ENCODE results near the gene RNF123. TPM values are rescaled to one million over a fixed set of nuclear protein-coding genes. Genes with fewer than 3 reads are reported as not detected.
"Not testable (repeated sequence)": the region's sequence is repeated elsewhere in the genome, so short reads cannot be mapped to it uniquely, and the experiment has no call there.

Gene RNF123
- polyA plus RNA-seq, 1 experiment: 61.2 TPM

DNA sequence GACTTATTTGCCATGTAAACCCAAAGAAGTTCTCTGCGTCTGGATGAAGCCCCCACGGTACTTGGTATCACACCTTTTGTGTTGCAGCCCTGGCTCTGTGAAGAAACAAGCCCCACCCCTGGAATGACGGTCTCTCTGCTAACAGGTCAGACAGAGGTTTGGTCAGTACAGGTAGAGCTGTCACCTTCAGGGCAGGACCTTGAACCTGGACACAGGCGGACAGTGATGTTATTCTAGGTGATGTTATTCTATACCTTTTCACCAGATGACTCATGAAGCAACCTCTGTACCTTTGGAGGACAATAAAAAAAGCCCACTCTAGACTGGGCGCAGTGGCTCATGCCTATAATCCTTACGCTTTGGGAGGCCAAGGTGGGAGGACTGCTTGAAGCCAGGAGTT lies 45.4 kb downstream of the RNF123 start:
- TF ChIP-seq, protein P1, sequence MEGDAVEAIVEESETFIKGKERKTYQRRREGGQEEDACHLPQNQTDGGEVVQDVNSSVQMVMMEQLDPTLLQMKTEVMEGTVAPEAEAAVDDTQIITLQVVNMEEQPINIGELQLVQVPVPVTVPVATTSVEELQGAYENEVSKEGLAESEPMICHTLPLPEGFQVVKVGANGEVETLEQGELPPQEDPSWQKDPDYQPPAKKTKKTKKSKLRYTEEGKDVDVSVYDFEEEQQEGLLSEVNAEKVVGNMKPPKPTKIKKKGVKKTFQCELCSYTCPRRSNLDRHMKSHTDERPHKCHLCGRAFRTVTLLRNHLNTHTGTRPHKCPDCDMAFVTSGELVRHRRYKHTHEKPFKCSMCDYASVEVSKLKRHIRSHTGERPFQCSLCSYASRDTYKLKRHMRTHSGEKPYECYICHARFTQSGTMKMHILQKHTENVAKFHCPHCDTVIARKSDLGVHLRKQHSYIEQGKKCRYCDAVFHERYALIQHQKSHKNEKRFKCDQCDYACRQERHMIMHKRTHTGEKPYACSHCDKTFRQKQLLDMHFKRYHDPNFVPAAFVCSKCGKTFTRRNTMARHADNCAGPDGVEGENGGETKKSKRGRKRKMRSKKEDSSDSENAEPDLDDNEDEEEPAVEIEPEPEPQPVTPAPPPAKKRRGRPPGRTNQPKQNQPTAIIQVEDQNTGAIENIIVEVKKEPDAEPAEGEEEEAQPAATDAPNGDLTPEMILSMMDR (IDR thresholded peaks at IDR 0.05; ENCODE audit: insufficient read depth, low read depth, low read length): no peak
- ChIA-PET POLR2A (no interaction called here), CTCF (interaction anchor here (1.5 kb wide), 1 partner anchor 33 kb away, joined by 5 read pairs; no protein-coding TSS in a partner anchor)
- DNase-seq (ENCODE audit: low read depth): no peak
- H3K4me3 ChIP-seq (ENCODE audit: low read depth, low read length): no peak overlapping the region
- no peaks in the 10 kb centered on the region for H3K27me3 ChIP-seq (ENCODE audit: control insufficient read depth, insufficient read depth, low read length)
- H3K36me3 ChIP-seq (ENCODE audit: control insufficient read depth, insufficient read depth, low read length): peaks cover 22% of the 10 kb centered on the region

DNA sequence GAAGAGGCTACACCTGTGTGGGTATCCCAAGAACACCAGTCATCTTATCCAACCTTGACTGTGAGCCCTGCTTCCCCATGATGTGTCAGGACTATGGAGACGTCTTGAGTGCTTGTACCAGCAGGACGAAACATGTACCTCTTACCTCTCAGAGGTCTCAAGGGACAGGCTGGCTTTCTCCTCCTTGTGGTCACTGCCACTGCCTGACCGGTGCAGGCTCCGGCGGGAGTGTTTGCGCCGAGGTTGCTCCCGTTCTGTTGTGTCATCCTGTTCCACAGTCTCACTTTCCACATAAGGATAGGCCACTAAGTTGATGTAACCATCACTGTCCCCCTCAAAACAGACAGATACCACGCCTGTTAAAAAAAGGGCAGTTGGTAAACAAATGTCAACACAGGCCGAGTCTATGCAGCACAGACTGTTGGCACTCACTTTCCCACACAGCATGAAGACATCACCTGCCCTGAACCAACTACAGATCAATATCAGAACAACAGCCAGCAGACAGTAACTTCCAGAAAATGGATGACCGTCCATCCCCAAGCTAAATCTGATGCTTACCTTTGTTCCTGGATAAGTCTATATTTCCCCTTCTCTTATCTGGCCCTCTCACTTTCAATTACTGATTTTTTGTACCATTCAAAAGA lies 48.8 kb downstream of the RNF123 start:
- H3K36me3 ChIP-seq (ENCODE audit: control insufficient read depth, insufficient read depth, low read length): peaks cover 12% of the 10 kb centered on the region
- DNase-seq (ENCODE audit: low read depth): no peak
- H3K4me3 ChIP-seq (ENCODE audit: low read depth, low read length): no peak overlapping the region
- TF ChIP-seq, protein P1 (IDR thresholded peaks at IDR 0.05; ENCODE audit: insufficient read depth, low read depth, low read length): no peak
- ChIA-PET CTCF (no interaction called here), POLR2A (no interaction called here)
- no peaks in the 10 kb centered on the region for H3K27me3 ChIP-seq (ENCODE audit: control insufficient read depth, insufficient read depth, low read length)

DNA sequence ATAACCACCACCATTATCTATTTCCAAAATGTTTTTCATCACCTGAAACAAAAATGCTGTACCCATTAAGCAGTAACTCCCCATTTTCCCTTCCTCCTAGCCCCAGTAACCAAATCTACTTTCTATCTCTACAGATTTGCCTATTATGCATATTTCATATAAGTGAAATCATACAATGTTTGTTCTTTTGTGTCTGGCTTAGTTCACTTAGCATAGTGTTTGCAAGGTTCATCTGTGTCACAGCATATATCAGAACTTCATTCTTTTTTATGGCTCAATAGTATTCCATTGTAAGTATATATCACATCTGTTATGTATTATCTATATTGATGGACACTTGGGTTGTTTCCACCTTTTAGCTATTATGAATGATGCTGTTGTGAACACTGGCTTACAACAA lies 51.1 kb downstream of the RNF123 start:
- no peak for DNase-seq (ENCODE audit: low read depth)
- Histone ChIP-seq H3K36me3 (ENCODE audit: control insufficient read depth, insufficient read depth, low read length) (peaks cover 6% of the 10 kb centered on the region), H3K4me3 (ENCODE audit: low read depth, low read length) (no peak overlapping the region), H3K27me3 (ENCODE audit: control insufficient read depth, insufficient read depth, low read length) (no peaks in the 10 kb centered on the region)
- CTCF ChIA-PET: no interaction called here
- POLR2A ChIA-PET: no interaction called here
- TF ChIP-seq, protein P1 (IDR thresholded peaks at IDR 0.05; ENCODE audit: insufficient read depth, low read depth, low read length): no peak

DNA sequence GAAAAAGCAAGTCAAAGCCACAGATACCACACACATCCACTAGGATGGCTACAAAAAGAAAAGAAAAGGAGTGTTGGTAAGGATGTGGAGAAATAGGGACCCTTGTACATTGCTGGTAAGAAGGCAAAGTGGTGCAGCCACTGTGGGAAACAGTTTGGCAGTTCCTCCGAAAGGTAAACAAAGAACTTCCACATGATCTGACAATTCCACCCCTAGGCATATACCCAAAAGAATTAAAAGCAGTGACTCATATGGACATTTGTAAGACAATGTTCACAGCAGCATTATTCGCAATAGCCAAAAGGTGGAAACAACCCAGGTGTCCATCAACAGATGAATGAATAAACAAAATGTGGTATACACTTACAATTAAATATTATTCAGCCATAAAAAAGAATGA lies 56.6 kb downstream of the RNF123 start:
- H3K36me3 ChIP-seq (ENCODE audit: control insufficient read depth, insufficient read depth, low read length): peaks cover 3% of the 10 kb centered on the region; the same call in 1 of the 2 replicates
- ChIA-PET POLR2A (no interaction called here), CTCF (no interaction called here)
- no peaks in the 10 kb centered on the region for H3K27me3 ChIP-seq (ENCODE audit: control insufficient read depth, insufficient read depth, low read length)
- TF ChIP-seq, protein P1 (IDR thresholded peaks at IDR 0.05; ENCODE audit: insufficient read depth, low read depth, low read length): no peak
- DNase-seq (ENCODE audit: low read depth): no peak
- no peak overlapping the region for H3K4me3 ChIP-seq (ENCODE audit: low read depth, low read length)

DNA sequence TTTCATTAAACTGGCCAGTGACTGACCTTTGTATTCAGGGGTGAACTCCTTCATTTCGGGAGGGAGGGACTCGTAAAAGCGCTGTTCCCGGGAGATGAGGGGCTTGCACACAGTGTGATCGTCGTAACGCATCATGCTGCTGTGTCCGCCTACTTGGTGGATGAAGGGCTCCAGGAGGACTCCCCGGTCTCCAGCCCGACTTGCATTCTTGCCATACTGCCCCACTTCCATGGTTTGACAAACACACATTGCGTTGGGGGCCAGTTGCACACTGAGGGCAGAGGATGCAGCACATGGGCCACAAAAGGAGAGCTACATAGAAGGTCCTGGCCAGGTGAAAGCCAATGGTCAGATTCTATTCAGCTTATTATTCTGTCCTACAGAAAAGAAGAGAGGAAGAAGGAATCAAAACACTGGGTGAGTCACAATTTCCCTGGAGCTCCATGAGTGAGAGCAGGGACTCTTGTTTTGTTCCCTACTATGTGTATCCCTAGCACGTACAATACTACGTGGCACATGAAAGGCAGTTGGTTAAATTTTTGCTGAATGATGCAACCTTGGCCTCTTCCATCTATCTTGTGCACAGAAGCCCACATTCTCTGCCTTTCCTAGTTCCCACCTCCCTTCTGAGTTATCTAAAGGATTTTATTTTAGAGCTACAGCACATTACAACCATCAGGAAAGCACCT lies 58.6 kb downstream of the RNF123 start:
- CTCF ChIA-PET: no interaction called here
- H3K36me3 ChIP-seq (ENCODE audit: control insufficient read depth, insufficient read depth, low read length): peaks cover 3% of the 10 kb centered on the region; the same call in 1 of the 2 replicates
- H3K4me3 ChIP-seq (ENCODE audit: low read depth, low read length): no peak overlapping the region
- POLR2A ChIA-PET: no interaction called here
- no peak for DNase-seq (ENCODE audit: low read depth)
- H3K27me3 ChIP-seq (ENCODE audit: control insufficient read depth, insufficient read depth, low read length): no peaks in the 10 kb centered on the region
- TF ChIP-seq, protein P1 (IDR thresholded peaks at IDR 0.05; ENCODE audit: insufficient read depth, low read depth, low read length): no peak

DNA sequence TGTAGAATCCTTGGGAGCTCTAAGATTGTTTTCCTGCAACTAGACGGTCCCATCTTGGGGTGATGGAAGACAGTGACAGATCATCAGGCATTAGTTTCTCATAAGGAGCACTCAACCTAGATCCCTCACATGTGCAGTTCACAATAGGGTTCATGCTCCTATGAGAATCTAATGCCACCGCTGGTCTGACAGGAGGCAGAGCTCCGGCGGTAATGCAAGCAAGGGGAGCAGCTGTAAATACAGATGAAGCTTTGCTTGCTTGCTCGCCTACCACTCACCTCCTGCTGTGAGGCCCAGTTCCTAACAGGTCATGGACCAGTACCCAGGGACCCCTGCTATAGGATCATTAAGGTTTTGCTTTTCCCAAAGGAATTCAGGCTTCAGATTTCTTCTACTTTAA lies 59.5 kb downstream of the RNF123 start:
- H3K4me3 ChIP-seq (ENCODE audit: low read depth, low read length); H3K36me3 ChIP-seq (ENCODE audit: control insufficient read depth, insufficient read depth, low read length); CTCF ChIA-PET; H3K27me3 ChIP-seq (ENCODE audit: control insufficient read depth, insufficient read depth, low read length); DNase-seq (ENCODE audit: low read depth); POLR2A ChIA-PET: not testable (repeated sequence)
